Activated naive CD8-positive, alpha-beta T cell treated with anti-CD3 and anti-CD28 coated beads, Interleukin-2, amount 50 U/mL, for 24 hours (primary cell): ENCODE measurements around the gene HIGD1A.

Source experiments
- ATAC-seq: fragments of 150-1000 bp; cut with Tn5 transposase; one replicate; pipeline ENCODE4 v1.10.0; 2021
- DNase-seq: peaks from one replicate; pipeline ENCODE4 v3.0.0; 2021
- H3K27ac Mint-ChIP-seq: one replicate; pipeline ENCODE4 v1.8.0; 2021; ENCODE audit warnings: mild to moderate bottlenecking, mixed read lengths
- H3K27me3 Mint-ChIP-seq: one replicate; pipeline ENCODE4 v1.8.0; 2021; ENCODE audit warnings: mixed read lengths
- H3K36me3 Mint-ChIP-seq: one replicate; pipeline ENCODE4 v1.8.0; 2021; ENCODE audit warnings: low read depth, mixed read lengths
- H3K4me1 Mint-ChIP-seq: one replicate; pipeline ENCODE4 v1.8.0; 2021; ENCODE audit warnings: mixed read lengths
- H3K4me3 Mint-ChIP-seq: one replicate; pipeline ENCODE4 v1.8.0; 2021; ENCODE audit warnings: mild to moderate bottlenecking, moderate library complexity, mixed read lengths
- H3K9me3 Mint-ChIP-seq: one replicate; pipeline ENCODE4 v1.8.0; 2021; ENCODE audit warnings: mixed read lengths

HIGD1A gene

DNA sequence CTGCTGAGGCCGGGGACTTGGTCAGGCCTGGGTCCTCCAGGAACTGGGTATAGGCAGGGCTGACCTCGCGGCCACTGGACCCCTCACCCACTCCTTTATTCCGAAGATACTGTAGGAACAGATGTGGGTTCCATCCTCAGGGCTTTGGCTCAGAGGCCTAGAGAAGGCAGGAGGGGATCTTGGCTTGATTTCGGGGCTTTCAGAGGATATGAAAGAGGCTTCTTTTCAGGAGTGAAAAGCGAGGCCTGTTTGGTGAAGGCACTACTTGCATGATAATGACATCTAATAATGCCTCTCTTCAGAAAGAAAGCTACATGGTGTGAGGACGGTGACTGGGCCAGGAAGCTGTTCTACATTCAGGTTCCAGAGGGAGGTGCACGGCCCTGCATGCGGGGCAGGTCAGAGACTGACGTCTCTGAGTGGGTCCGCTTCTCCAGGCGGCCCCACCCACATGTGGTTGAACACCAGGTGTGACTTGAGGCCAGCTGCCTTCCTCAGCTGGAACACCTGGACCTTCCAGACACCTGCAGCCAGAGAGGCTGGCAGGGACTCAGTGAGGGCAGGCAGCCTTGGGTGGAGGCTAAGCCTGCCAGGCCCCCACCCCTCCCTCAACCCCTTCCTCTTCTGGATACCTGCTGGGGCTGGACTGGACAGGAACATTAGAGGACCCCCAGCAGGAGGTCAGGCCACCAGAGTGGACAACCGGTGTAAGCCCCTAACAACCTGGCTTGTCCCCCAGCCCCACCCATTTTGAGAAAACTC, 70.6 kb downstream of the HIGD1A start:
- Mint-ChIP-seq H3K36me3 (no peaks in the 10 kb centered on the region), H3K4me3 (no peak overlapping the region), H3K27me3 (no peaks in the 10 kb centered on the region), H3K4me1 (no peaks in the 10 kb centered on the region), H3K9me3 (no peaks in the 10 kb centered on the region), H3K27ac (no peak overlapping the region)
- no peak for ATAC-seq
- no peak for DNase-seq
